ENCODE data around the gene TM9SF1. TPM values are rescaled to one million over a fixed set of nuclear protein-coding genes. Genes with fewer than 3 reads are reported as not detected.

TM9SF1 gene
- total RNA-seq, 5 donors from 2014 or later (not counting 1 experiment from before 2014, with no cell fraction given) = 19.0 to 29.5 (median 21.8) TPM

DNA sequence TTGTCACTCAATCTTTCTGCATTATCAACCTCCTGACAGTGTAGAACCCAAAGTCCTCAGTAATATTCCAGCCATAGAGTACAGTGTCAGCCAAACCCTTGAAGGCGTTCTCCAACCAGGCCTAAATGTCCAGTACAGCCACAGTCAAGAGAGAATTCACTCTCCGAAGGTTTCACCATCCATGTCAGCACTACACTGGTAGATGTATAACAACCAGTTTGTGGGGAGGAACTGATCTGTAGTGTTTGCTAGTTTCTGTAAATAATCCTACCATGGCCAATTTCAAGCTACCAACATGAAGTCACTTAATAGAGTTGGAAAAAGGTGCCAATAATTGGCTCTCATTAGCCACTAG is 21.1 kb upstream of the TM9SF1 start:
- 80% methylated on average over 1 of the region's 2 CpGs for WGBS (ENCODE audit: insufficient coverage)
- Mint-ChIP-seq H3K9me3 (no peaks in the 10 kb centered on the region), H3K4me1 (peaks cover 39 to 48% (median 48%) of the 10 kb centered on the region in 3 donors), H3K27ac (peak overlapping the region; percentile 95 to 97), H3K36me3 (peaks cover 17% of the 10 kb centered on the region), H3K27me3 (no peaks in the 10 kb centered on the region), H3K4me3 (peak overlapping the region; percentile 86 to 93 (median 92))
- H3K27me3 ChIP-seq (replicated peaks in 1 of 2; ENCODE audit: control insufficient read depth in 2 of 2, extremely low read depth in 1 of 2, insufficient read depth in 2 of 2, low read length in 1 of 2) = no peaks in the 10 kb centered on the region
- ATAC-seq (replicated peaks in 1 of 4) = no peak
- peak overlapping the region; percentile 86 for H3K27ac ChIP-seq (ENCODE audit: low read length)
- H3K9me3 ChIP-seq = no peaks in the 10 kb centered on the region
- DNase-seq = no peak
- H3K4me3 ChIP-seq (ENCODE audit: control insufficient read depth in 1 of 2, extremely low read depth in 1 of 2, low read length in 1 of 2) = peak overlapping the region in 1 of 2 donors; percentile 67
- ChIA-PET CTCF (interaction anchor here (0.7 to 2.5 kb wide), 10 partner anchors 8 to 220 kb away, joined by 3 to 26 read pairs (median 3); partner anchors contain the start of genes IPO4 (in 1 of the 2) and TINF2 (in 1 of the 2)), POLR2A (interaction anchor here (0.6 to 1.0 kb wide), 4 partner anchors 18 to 26 kb away, joined by 3 to 5 read pairs (median 4); partner anchors contain the start of gene TINF2 (in 1 of the 2))
- peaks cover 19 to 41% of the 10 kb centered on the region in 2 experiments for H3K4me1 ChIP-seq (ENCODE audit: control insufficient read depth in 1 of 2, extremely low read depth in 1 of 2, insufficient read depth in 2 of 2, low read length in 2 of 2)
- H3K36me3 ChIP-seq (ENCODE audit: control insufficient read depth in 2 of 2, extremely low read depth in 1 of 2, insufficient read depth in 1 of 2, low read length in 1 of 2) = peaks cover 2 to 9% of the 10 kb centered on the region in 2 donors

DNA sequence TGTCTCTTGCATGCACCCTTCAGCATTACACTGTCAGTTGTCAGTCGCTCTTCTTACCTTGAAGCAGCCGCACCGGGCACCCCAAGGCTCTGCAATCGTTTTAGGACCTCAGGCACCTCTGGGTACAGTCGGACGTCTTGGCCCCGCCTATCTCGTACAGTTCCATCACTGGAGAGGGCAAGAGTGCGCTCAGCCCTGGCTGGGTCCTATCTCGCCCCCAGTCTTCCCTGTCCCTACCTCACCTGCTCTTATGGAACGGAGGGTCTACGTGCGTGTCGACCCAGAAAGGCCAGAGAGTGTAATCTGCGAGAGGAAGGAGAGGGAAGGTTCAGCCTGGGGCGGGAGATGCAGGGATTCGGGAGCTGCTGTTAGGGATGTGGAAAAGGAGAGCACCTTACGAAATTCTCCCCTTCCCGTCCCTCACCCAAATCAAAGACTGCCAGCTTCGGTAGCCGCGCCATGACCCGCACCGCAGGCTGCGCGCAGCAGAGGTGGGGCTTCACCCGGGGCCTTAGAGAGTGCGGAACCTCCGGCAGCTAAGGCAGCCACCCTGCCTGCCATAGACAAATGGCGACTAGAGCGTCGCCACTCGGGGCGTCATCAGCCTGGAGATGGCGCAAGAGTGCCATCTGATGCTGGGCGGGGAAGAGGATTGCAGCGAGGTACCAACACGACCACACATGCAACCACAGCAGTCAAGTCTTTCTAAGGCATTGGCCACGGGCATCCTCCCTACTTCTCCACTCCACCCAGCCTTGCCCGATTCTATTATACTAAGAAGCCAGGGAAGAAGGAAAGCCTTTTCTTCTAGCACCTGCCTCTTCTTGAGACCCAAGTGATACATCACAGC is 20.5 kb upstream of the TM9SF1 start, which contains the start of gene MDP1:
Gene MDP1, minus strand, starts transcription at position 572 of the 850 bp plus-strand sequence. Its CDS starts 111 bp downstream, at position 461.
- Histone ChIP-seq H3K36me3 (ENCODE audit: control insufficient read depth in 2 of 2, extremely low read depth in 1 of 2, insufficient read depth in 1 of 2, low read length in 1 of 2) (peaks cover 5 to 14% of the 10 kb centered on the region in 2 donors), H3K4me3 (ENCODE audit: control insufficient read depth in 1 of 2, extremely low read depth in 1 of 2, low read length in 1 of 2) (peak within 1 kb of the TSS; percentile 67 to 89), H3K9me3 (no peaks in the 10 kb centered on the region), H3K27me3 (replicated peaks in 1 of 2; ENCODE audit: control insufficient read depth in 2 of 2, extremely low read depth in 1 of 2, insufficient read depth in 2 of 2, low read length in 1 of 2) (no peaks in the 10 kb centered on the region), H3K4me1 (ENCODE audit: control insufficient read depth in 1 of 2, extremely low read depth in 1 of 2, insufficient read depth in 2 of 2, low read length in 2 of 2) (peaks cover 21 to 45% of the 10 kb centered on the region in 2 experiments), H3K27ac (ENCODE audit: low read length) (peak within 1 kb of the TSS; percentile 86)
- ChIA-PET CTCF (interaction anchor here (0.7 to 2.5 kb wide), 13 partner anchors 9 to 1200 kb away, joined by 3 to 26 read pairs (median 3); partner anchors contain the start of genes IPO4 (in 1 of the 2), LTB4R2 (in 1 of the 2) and TINF2 (in 1 of the 2)), POLR2A (interaction anchor here (0.7 to 1.0 kb wide), 4 partner anchors 17 to 61 kb away, joined by 3 to 5 read pairs (median 4); partner anchors contain the start of gene TINF2 (in 1 of the 2))
- WGBS (ENCODE audit: insufficient coverage) = 0% methylated on average over 26 of the region's 40 CpGs
- H3K27me3 Mint-ChIP-seq = no peaks in the 10 kb centered on the region
- peak; percentile 73 to 96 (median 85) for DNase-seq
- H3K9me3 Mint-ChIP-seq = no peaks in the 10 kb centered on the region
- H3K36me3 Mint-ChIP-seq = peaks cover 19% of the 10 kb centered on the region
- peak within 1 kb of the TSS; percentile 86 to 93 (median 92) for H3K4me3 Mint-ChIP-seq
- ATAC-seq (replicated peaks in 1 of 4) = peak; percentile 74 to 82 (median 80)
- H3K4me1 Mint-ChIP-seq = peaks cover 42 to 54% (median 50%) of the 10 kb centered on the region in 3 donors
- H3K27ac Mint-ChIP-seq = peak within 1 kb of the TSS; percentile 95 to 97

DNA sequence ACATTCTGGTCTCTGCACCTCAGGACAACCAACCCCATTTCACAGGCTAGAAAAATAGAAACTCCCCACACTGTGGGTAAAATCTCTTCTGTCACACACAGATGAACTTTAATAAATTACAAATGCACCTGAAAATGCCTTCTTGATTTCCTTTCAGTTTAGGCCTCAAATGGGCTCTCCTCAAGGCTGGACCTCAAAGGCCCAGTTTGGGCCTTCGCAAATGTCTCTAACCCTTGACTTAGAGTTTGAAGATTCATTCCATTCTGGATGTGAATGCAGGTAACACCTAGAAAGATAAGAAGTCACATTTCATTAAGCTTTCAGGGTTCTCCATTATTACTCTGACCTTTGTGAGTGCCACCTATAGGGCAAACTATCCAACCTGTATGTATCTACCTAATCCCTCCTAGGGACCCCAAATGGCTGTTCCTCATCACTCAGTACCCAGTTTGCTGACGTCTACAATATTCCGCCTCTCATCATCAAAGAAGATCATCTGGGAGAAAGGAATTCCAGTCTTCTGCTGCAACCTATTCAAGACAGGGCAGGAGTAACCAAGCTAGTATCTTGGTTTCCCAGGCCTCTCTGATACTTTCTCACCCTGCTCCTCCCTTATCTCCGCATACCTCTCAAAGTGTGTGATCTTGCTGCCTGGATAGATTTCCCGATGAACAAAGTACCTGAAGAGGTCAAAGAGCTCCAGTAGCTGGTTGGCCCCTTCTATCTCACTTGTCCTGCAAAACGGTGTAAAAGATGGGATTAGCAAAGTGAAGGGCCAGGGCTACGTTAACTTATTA is 18.8 kb upstream of the TM9SF1 start:
- Histone ChIP-seq H3K27ac (ENCODE audit: low read length) (peak overlapping the region; percentile 99), H3K27me3 (replicated peaks in 1 of 2; ENCODE audit: control insufficient read depth in 2 of 2, extremely low read depth in 1 of 2, insufficient read depth in 2 of 2, low read length in 1 of 2) (no peaks in the 10 kb centered on the region), H3K4me3 (ENCODE audit: control insufficient read depth in 1 of 2, extremely low read depth in 1 of 2, low read length in 1 of 2) (peak overlapping the region; percentile 81 to 99), H3K36me3 (ENCODE audit: control insufficient read depth in 2 of 2, extremely low read depth in 1 of 2, insufficient read depth in 1 of 2, low read length in 1 of 2) (peaks cover 5 to 31% of the 10 kb centered on the region in 2 donors), H3K9me3 (no peaks in the 10 kb centered on the region), H3K4me1 (ENCODE audit: control insufficient read depth in 1 of 2, extremely low read depth in 1 of 2, insufficient read depth in 2 of 2, low read length in 2 of 2) (peaks cover 21 to 45% of the 10 kb centered on the region in 2 experiments)
- Mint-ChIP-seq H3K4me3 (peak overlapping the region; percentile 86 to 92 (median 89)), H3K36me3 (peaks cover 33% of the 10 kb centered on the region), H3K9me3 (no peaks in the 10 kb centered on the region), H3K27ac (peak overlapping the region; percentile 94 to 95), H3K27me3 (no peaks in the 10 kb centered on the region), H3K4me1 (peaks cover 52 to 64% (median 58%) of the 10 kb centered on the region in 3 donors)
- ATAC-seq (replicated peaks in 1 of 4) = no peak
- 100% methylated on average over 4 of the region's 7 CpGs for WGBS (ENCODE audit: insufficient coverage)
- DNase-seq = no peak
- ChIA-PET CTCF (interaction anchor here (0.7 to 1.7 kb wide), 6 partner anchors 20 to 218 kb away, joined by 3 to 12 read pairs (median 6); partner anchors contain the start of gene TINF2 (in 1 of the 2)), POLR2A (interaction anchor here (0.6 to 3.6 kb wide), 8 partner anchors 14 to 636 kb away, joined by 3 to 22 read pairs (median 4); partner anchors contain the start of genes JPH4 (in 1 of the 2), TINF2 (in 1 of the 2) and TM9SF1 (in 1 of the 2))

GRCh38 chr14:24212924-24213865 is 18.0 kb upstream of the TM9SF1 start, which contains the start of gene CHMP4A:
CHMP4A (minus strand) TSS chr14:24213488; CDS start chr14:24213439, 49 bp downstream.
- Histone ChIP-seq H3K27me3 (replicated peaks in 1 of 2; ENCODE audit: control insufficient read depth in 2 of 2, extremely low read depth in 1 of 2, insufficient read depth in 2 of 2, low read length in 1 of 2) (no peaks in the 10 kb centered on the region), H3K4me1 (ENCODE audit: control insufficient read depth in 1 of 2, extremely low read depth in 1 of 2, insufficient read depth in 2 of 2, low read length in 2 of 2) (peaks cover 21 to 45% of the 10 kb centered on the region in 2 experiments), H3K4me3 (ENCODE audit: control insufficient read depth in 1 of 2, extremely low read depth in 1 of 2, low read length in 1 of 2) (peak within 1 kb of the TSS; percentile 81 to 99), H3K36me3 (ENCODE audit: control insufficient read depth in 2 of 2, extremely low read depth in 1 of 2, insufficient read depth in 1 of 2, low read length in 1 of 2) (peaks cover 10 to 37% of the 10 kb centered on the region in 2 donors), H3K27ac (ENCODE audit: low read length) (peak within 1 kb of the TSS; percentile 99), H3K9me3 (no peaks in the 10 kb centered on the region)
- WGBS (ENCODE audit: insufficient coverage) = under 1% methylated on average over 38 of the region's 53 CpGs
- POLR2A ChIA-PET = interaction anchor here (0.5 to 3.6 kb wide), 8 partner anchors 15 to 635 kb away, joined by 3 to 22 read pairs (median 4); partner anchors contain the start of genes JPH4 (in 1 of the 2), TINF2 (in 1 of the 2) and TM9SF1 (in 1 of the 2)
- H3K27ac Mint-ChIP-seq = peak within 1 kb of the TSS; percentile 94 to 95
- peaks cover 36% of the 10 kb centered on the region for H3K36me3 Mint-ChIP-seq
- DNase-seq = peak; percentile 84 to 98 (median 96)
- CTCF ChIA-PET = interaction anchor here (0.6 to 1.7 kb wide), 5 partner anchors 20 to 219 kb away, joined by 3 to 12 read pairs (median 5); partner anchors contain the start of gene TINF2 (in 1 of the 2)
- ATAC-seq (replicated peaks in 1 of 4) = peak; percentile 76 to 82 (median 78)
- H3K4me3 Mint-ChIP-seq = peak within 1 kb of the TSS; percentile 86 to 92 (median 89)
- H3K4me1 Mint-ChIP-seq = peaks cover 55 to 67% (median 58%) of the 10 kb centered on the region in 3 donors
- no peaks in the 10 kb centered on the region for H3K27me3 Mint-ChIP-seq
- H3K9me3 Mint-ChIP-seq = no peaks in the 10 kb centered on the region

DNA sequence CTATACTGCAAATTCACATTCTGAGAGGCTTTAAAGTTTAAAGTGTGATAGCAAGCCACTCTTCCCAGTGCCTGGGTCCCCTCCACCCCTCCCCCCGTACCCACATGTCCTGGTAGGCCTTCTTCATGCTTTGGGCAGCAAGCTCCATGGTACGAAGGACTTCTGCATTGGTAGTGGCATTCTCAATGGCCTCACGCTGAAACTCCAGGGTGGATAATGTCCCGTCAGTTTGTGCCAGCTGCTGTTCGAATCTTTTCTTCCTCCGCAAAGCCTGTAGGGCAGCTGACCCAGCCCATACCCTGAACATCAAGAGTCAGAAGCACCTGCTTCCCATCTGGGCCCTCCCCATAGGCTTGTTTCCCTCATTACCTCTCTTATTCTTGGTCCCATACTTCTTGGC is 16.1 kb upstream of the TM9SF1 start:
- peaks cover 63 to 76% (median 67%) of the 10 kb centered on the region in 3 donors for H3K4me1 Mint-ChIP-seq
- 93% methylated on average over 5 of the region's 6 CpGs for WGBS (ENCODE audit: insufficient coverage)
- no peaks in the 10 kb centered on the region for H3K9me3 Mint-ChIP-seq
- Histone ChIP-seq H3K4me1 (ENCODE audit: control insufficient read depth in 1 of 2, extremely low read depth in 1 of 2, insufficient read depth in 2 of 2, low read length in 2 of 2) (peaks cover 18 to 53% of the 10 kb centered on the region in 2 experiments), H3K27ac (ENCODE audit: low read length) (no peak overlapping the region), H3K36me3 (ENCODE audit: control insufficient read depth in 2 of 2, extremely low read depth in 1 of 2, insufficient read depth in 1 of 2, low read length in 1 of 2) (peaks cover 18 to 51% of the 10 kb centered on the region in 2 donors), H3K4me3 (ENCODE audit: control insufficient read depth in 1 of 2, extremely low read depth in 1 of 2, low read length in 1 of 2) (no peak overlapping the region), H3K27me3 (replicated peaks in 1 of 2; ENCODE audit: control insufficient read depth in 2 of 2, extremely low read depth in 1 of 2, insufficient read depth in 2 of 2, low read length in 1 of 2) (no peaks in the 10 kb centered on the region), H3K9me3 (no peaks in the 10 kb centered on the region)
- ATAC-seq (replicated peaks in 1 of 4) = no peak
- H3K4me3 Mint-ChIP-seq = peak overlapping the region; percentile 86 to 92 (median 89)
- H3K36me3 Mint-ChIP-seq = peaks cover 45% of the 10 kb centered on the region
- peak overlapping the region; percentile 94 to 95 for H3K27ac Mint-ChIP-seq
- no peaks in the 10 kb centered on the region for H3K27me3 Mint-ChIP-seq
- ChIA-PET POLR2A (interaction anchor here (0.7 to 3.6 kb wide), 4 partner anchors 16 to 28 kb away, joined by 3 to 17 read pairs (median 4); partner anchors contain the start of gene TM9SF1 (in 2 of the 2)), CTCF (no interaction called here)
- DNase-seq = no peak

Data from T-cell (primary cell).